ENCODE measurements around the gene KBTBD13. TPM values are rescaled to one million over a fixed set of nuclear protein-coding genes. Genes with fewer than 3 reads are reported as not detected.

The KBTBD13 gene
- total RNA-seq, 1 donor from 2014 or later, result not detected

GRCh38 chr15:65110676-65111292, 34.2 kb downstream of the KBTBD13 start:
- no peak for TF ChIP-seq CTCF (IDR thresholded peaks at IDR 0.05; ENCODE audit: insufficient read depth, low read length, poor library complexity, severe bottlenecking)
- Histone ChIP-seq H3K4me3 (ENCODE audit: low read depth, low read length) (no peak overlapping the region), H3K27me3 (ENCODE audit: control insufficient read depth, insufficient read depth, low read length) (no peaks in the 10 kb centered on the region), H3K36me3 (ENCODE audit: control insufficient read depth, insufficient read depth, low read length) (no peaks in the 10 kb centered on the region)
- no peak for DNase-seq (ENCODE audit: low read depth)

GRCh38 chr15:65115086-65115485, 38.5 kb downstream of the KBTBD13 start, which contains the start of gene UBAP1L:
Gene UBAP1L, minus strand, starts transcription at chr15:65115200. Its CDS starts 8,985 bp downstream, at chr15:65106215.
- no peak for TF ChIP-seq CTCF (IDR thresholded peaks at IDR 0.05; ENCODE audit: insufficient read depth, low read length, poor library complexity, severe bottlenecking)
- DNase-seq (ENCODE audit: low read depth), result no peak
- H3K27me3 ChIP-seq (ENCODE audit: control insufficient read depth, insufficient read depth, low read length), result no peaks in the 10 kb centered on the region
- peaks cover 2% of the 10 kb centered on the region for H3K36me3 ChIP-seq (ENCODE audit: control insufficient read depth, insufficient read depth, low read length)
- H3K4me3 ChIP-seq (ENCODE audit: low read depth, low read length), result no peak within 1 kb of the TSS

- Histone ChIP-seq H3K36me3 (ENCODE audit: control insufficient read depth, insufficient read depth, low read length) (peaks cover 2% of the 10 kb centered on the region), H3K4me3 (ENCODE audit: low read depth, low read length) (no peak overlapping the region), H3K27me3 (ENCODE audit: control insufficient read depth, insufficient read depth, low read length) (no peaks in the 10 kb centered on the region)
- no peak for DNase-seq (ENCODE audit: low read depth)
- no peak for TF ChIP-seq CTCF (IDR thresholded peaks at IDR 0.05; ENCODE audit: insufficient read depth, low read length, poor library complexity, severe bottlenecking)
Measured at GRCh38 chr15:65115542-65115941, 39.0 kb downstream of the KBTBD13 start.

Other genes starting within 250 kb of the KBTBD13 start
- gene PLEKHO2, start 234.8 kb upstream of the KBTBD13 start, total RNA-seq, result 11.0 and 13.4 TPM in 2 replicates
- 1.9 and 2.4 TPM in 2 replicates for gene ANKDD1A, start 164.8 kb upstream of the KBTBD13 start, total RNA-seq
- gene SPG21, start 86.8 kb upstream of the KBTBD13 start, total RNA-seq, result 116 and 118 TPM in 2 replicates
- 17.3 and 18.5 TPM in 2 replicates for gene MTFMT, start 47.1 kb upstream of the KBTBD13 start, total RNA-seq
- not detected in 2 replicates for gene SLC51B, start 31.4 kb upstream of the KBTBD13 start, total RNA-seq
- 0.92 TPM in 1 of 2 replicates, not detected in the other for gene RASL12, start 8.8 kb upstream of the KBTBD13 start, total RNA-seq
- 0.68 and 1.2 TPM in 2 replicates for gene UBAP1L, start 38.5 kb downstream of the KBTBD13 start, total RNA-seq
- 20.2 and 25.6 TPM in 2 replicates for gene PDCD7, start 57.1 kb downstream of the KBTBD13 start, total RNA-seq
- gene CLPX, start 108.6 kb downstream of the KBTBD13 start, total RNA-seq, result 28.1 and 29.6 TPM in 2 replicates
- not detected in 2 replicates for gene CILP, start 134.7 kb downstream of the KBTBD13 start, total RNA-seq
- 9.2 and 11.8 TPM in 2 replicates for gene PARP16, start 210.1 kb downstream of the KBTBD13 start, total RNA-seq
- not detected in 2 replicates for gene RNU5A-1, start 219.3 kb downstream of the KBTBD13 start, total RNA-seq
- gene RNU5B-1, start 227.9 kb downstream of the KBTBD13 start, total RNA-seq, result not detected in 2 replicates